GM19463 (cell line): ENCODE data around the gene INPP5A.

ENCODE experiments used
- ATAC-seq: cut with Tn5 transposase; IDR thresholded peaks from one replicate; pipeline ENCODE4 v1.9.1; 2021; ENCODE audit warnings: mild to moderate bottlenecking, moderate library complexity; ENCODE audit not compliant: unreplicated experiment

Gene INPP5A

GRCh38 chr10:132805599-132805998, 268.0 kb downstream of the INPP5A start:
- ATAC-seq, result no peak

DNA sequence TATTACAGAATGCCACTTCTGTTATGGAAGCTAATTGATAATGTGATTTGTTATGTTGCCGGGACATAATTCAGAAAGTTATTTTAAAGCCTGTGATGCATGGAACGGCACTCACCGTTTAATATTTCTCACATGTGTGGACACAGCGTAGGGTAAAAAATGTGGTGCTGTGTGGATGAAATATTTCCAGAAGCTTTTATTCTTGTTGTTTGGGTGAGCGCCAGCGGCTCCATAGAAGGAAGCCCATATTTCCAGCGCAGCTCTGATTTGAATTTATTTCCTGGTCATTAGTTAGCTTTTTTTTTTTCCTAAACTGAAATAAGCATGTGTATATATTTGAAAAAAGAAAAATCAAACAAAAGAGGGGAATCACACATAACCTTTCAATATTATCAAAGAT, 268.5 kb downstream of the INPP5A start:
- no peak for ATAC-seq

- no peak for ATAC-seq
Measured at GRCh38 chr10:132806561-132807003, 269.0 kb downstream of the INPP5A start.

- ATAC-seq, result no peak
Measured at GRCh38 chr10:132807621-132808049, 270.0 kb downstream of the INPP5A start.

DNA sequence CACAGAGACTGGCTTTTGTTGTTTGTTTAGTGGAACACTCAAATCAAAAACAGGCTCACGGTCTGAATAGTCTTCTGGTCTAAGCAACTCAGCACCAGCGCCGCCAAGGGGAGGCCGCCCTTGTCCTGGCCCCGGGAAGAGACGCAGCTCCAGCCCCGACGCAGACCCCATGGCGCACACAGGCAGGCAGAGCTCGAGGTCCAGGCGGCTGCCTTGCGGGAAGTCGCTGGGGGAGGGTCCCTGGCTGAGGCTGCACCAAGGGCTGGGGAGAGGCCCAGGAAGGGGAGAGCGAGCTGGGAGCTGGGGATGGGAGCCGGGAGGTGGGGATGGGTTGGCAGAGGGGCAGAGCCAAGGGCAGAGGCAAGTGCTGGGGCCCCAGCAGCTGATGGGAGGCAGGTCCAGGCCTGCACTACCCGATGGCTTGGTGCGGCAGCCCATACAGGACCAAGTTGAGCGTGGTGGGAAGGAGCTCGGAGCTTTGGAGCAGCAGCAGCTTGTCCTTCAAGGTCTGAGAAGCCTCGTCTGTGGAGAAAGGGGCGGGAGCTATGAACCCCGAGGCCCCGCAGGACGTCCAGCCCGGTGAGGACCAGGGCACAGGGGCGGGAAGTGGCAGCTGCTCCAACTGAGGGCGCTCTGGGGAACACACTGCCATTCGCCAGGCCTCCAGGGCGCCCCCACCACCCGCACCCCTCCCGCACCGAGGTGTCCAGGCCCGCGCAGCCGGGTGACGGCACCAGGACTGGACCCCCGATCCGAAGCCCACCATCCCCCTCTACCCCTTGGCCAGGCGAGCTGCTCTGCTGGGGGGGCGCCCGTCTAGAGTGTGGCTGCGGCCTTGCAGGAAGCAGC, 271.0 kb downstream of the INPP5A start:
- ATAC-seq, result no peak

DNA sequence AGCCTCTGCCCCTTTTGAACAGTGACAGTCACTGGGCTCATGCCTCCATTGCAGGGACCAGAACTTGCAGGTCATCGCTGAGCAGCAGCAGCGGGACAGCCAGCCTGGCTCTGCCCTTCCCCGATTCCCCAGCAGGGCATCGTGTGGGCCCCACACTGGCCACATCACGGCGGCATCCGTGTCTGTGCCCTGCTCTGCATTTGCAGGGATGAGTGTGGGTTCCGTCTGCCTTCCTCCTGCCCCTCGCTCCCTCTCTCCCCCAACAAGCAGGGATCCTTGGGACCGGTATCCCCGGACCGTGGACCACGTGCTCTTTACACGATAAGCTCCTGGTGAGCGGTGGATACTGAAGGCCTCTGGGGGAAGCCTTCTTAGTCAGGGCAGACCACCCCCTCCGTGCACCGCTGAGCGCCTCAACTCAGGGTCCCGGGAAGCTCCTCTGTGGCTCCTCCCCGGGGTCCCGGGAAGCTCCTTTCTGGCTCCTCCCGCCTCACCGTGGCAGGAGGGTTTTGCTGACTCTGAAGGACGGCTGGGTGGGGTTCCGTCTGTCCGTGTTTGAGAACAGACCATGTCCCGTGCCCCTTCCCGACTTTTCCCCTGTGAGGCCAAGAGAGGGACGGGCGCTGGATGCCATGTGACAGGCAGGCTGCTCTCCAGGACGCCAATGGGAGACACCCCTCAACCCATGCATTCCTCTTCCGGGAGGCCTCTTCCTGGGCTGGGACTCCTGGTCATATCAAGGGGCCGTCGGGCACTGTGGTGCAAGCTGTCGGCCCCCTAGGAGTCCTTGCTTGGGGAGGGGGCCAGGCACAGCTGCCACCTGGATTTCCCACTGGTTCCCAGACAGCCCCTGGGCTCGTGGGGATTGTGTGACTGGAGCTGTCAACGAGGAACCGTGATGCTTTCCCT, 271.9 kb downstream of the INPP5A start:
- no peak for ATAC-seq

DNA sequence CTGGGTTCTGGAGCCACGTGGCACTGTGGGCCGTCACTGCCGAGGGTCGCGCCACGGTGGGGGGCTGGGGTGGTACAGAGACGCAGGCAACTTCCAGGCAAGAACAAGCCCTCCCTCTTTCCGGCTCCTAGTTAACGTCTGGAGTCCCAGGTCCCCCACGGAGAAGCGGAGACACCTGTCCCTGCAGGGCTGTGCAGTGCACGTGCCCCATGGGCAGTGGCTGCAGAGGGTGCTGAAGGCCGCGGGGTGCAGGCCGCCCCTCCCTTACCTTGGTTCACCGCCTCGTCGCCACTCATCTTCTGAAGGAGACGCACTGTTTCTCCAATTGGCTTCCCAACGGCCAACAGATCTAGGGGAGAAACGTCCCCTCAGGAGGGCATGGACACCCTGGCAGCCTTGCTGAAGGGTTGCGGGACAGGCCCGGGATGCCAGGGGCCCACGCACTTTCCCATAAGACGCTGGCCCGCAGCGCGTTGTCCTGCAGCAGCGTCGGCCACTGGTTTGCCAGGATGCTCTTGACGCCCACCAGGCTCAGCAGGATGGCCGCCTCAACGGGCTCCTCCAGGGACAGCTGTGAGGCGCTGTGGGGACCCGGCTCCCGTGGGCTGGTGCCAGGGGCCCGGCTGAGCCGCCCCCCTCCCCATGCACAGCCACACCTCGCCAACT, 272.7 kb downstream of the INPP5A start:
- no peak for ATAC-seq

- ATAC-seq, result no peak
Measured at GRCh38 chr10:132810807-132811700, 273.5 kb downstream of the INPP5A start.

- no peak for ATAC-seq
Measured at GRCh38 chr10:132811891-132812481, 274.4 kb downstream of the INPP5A start.

DNA sequence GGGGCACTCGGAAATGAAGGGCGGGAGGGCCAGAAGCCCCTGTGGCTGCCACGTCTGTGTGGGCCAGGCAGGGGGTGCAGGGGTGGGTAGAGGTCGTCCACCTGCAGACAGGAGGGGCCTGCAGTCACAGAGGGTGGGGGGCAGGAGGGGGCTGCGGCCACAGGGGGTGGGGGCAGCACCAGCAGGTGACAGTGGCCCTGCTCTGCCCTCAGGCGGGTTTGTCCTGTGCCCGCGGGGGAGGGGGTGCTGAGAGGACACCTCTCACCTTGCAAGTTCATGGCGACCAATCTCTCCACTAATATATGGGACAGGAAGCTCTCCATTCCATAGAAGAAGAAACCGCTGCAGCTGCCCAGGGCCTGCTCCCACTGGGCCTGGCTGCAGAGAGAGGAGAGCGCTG, 274.9 kb downstream of the INPP5A start:
- ATAC-seq, result no peak

- ATAC-seq, result no peak
Measured at GRCh38 chr10:132813001-132813401, 275.4 kb downstream of the INPP5A start.

DNA sequence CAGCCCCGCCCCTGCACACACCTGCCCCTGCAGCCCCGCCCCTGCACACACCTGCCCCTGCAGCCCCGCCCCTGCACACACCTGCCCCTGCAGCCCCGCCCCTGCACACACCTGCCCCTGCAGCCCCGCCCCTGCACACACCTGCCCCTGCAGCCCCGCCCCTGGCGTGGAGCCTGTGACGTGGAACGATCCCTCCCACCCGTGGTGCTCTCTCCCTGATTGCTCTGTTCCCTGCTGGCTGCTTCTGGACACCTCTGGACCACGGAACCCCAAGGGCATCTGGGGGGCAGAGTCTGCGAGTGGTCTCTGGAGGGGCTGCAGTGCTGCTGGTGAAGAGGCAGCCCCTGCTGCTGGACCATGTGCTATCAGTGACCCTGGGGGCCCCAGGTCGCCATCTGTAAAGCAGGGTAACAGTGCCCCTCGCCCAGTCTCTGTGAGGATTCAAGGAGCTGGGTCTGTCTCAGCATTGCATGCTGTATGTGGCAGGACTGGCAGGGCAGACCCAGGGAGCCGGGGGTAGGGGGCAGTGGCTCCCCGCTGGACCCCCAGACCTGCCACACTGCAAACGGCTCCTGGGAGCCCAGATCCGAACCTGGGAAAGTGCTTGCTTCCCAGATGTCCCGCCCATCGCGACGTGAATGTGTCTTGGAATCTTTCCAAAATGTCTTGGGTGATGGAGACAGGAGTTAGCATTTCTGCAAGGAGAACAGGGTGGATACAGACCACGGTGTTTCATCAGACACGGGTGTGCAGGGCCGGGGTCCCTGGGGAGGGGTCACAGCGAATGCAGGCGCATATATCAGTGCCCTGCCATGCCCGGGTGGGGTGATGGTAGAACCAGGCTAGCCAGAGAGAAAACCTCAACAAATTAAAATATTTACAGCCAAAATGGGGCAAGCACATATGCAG, 276.2 kb downstream of the INPP5A start:
- ATAC-seq, result no peak

- no peak for ATAC-seq
Measured at GRCh38 chr10:132814469-132814856, 276.9 kb downstream of the INPP5A start.

- no peak for ATAC-seq
Measured at GRCh38 chr10:132815168-132815857, 277.7 kb downstream of the INPP5A start.

DNA sequence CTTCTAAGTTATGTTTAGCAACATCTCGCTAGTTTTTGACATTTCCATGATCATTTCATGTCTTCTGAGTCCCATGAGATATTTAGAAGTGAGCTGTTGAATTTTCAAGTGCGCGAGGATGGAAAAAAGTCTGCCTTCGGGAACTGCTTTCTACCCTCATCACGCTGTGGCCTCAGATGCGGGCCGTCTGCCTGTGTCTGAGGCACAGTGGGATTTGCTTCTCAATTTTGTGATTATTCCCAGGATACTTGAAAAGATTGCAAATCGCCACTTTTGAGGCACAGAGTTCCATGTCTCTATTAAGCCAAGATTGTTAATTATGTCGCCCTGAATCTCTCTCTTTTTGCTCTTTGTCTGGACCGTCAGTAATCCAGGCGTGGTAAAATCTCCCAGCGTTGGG, 279.1 kb downstream of the INPP5A start:
- no peak for ATAC-seq

DNA sequence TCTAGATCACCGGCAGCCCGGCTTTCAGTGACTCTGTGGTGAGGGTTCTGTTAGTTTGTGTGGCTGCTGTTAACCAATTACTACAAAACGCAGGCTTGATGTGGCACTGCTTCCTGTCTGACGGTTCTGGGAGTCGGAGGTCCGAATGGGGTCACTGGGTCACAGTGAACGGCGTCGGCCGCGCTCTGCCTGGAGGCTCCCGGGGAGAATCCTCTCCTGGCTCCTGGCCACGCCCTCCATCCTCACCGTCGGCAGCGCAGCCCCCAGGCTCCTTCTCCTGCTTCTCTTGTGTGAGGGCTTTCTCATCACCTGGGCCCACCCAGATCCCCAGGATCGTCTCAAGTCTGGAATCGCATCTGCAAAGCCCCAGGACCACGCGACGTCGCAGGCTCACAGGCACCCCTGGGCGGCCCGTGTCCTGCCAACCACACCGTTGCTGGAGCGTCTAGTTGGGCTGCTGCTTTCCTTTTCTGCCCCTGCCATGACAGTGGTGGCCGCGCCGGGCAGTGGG, 280.2 kb downstream of the INPP5A start:
- no peak for ATAC-seq

DNA sequence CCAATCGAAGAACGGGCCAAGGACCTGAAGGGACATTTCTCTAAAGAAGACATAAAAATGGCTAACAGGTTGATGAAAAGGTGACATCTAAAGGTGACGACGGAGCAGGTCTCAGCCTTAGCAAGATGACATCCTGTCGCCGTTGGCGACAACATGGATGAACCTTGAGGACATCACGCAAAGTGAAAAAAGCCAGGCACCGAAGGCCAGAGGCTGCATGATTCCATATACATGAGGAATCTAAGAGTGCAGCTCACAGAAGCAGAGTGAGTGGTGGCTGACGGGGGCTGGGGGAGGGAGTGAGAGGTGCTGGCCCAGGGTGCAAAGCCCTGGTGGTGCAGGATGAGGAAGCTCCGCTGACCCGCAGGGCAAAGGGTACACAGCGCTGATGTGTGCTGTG, 282.5 kb downstream of the INPP5A start:
- no peak for ATAC-seq
